Measurements from ENCODE around the gene AGBL1.

DNA sequence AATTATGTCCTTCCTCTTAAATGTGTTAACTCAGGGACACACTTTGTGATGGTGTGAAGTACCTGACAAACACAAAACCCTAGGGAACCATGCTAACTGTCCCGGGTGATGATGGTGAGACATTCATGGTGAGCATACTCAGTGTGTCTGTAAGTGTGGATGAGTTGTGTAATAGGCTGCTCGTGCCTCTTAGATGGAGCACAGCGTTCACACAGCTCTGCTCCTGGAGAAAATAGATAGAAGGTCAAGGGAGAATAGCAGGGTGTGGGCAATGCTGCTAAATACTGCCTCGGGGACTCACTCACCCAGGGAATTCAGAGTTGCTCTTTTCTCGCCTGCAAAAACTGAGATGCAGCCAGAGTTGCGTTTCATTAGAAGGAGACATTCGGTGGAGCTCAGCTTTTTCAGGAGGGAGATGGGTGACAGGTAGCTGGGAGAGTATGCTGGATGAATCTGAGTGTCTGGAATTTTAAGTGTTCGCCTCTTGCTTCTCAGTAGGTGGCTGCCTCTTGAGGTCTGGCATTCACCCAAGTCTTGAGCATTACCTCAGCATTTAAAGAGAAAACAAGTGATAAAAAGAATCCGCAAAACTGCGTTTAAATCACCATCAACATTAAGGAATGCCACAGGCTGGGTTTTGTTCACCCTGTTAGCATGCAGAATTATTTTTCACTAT is 813.2 kb downstream of the AGBL1 start:
- no peak for TF ChIP-seq CTCF (IDR thresholded peaks at IDR 0.05; ENCODE audit: low read depth, low read length, missing input control)
- TF ChIP-seq, protein P1, sequence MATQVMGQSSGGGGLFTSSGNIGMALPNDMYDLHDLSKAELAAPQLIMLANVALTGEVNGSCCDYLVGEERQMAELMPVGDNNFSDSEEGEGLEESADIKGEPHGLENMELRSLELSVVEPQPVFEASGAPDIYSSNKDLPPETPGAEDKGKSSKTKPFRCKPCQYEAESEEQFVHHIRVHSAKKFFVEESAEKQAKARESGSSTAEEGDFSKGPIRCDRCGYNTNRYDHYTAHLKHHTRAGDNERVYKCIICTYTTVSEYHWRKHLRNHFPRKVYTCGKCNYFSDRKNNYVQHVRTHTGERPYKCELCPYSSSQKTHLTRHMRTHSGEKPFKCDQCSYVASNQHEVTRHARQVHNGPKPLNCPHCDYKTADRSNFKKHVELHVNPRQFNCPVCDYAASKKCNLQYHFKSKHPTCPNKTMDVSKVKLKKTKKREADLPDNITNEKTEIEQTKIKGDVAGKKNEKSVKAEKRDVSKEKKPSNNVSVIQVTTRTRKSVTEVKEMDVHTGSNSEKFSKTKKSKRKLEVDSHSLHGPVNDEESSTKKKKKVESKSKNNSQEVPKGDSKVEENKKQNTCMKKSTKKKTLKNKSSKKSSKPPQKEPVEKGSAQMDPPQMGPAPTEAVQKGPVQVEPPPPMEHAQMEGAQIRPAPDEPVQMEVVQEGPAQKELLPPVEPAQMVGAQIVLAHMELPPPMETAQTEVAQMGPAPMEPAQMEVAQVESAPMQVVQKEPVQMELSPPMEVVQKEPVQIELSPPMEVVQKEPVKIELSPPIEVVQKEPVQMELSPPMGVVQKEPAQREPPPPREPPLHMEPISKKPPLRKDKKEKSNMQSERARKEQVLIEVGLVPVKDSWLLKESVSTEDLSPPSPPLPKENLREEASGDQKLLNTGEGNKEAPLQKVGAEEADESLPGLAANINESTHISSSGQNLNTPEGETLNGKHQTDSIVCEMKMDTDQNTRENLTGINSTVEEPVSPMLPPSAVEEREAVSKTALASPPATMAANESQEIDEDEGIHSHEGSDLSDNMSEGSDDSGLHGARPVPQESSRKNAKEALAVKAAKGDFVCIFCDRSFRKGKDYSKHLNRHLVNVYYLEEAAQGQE (IDR thresholded peaks at IDR 0.05) = no peak
- TF ChIP-seq YY1 (IDR thresholded peaks at IDR 0.05) = no peak
- no peak for TF ChIP-seq TAF1 (conservative IDR thresholded peaks at IDR 0.05)
- TF ChIP-seq ATF3 (IDR thresholded peaks at IDR 0.05) = no peak
- no peak for TF ChIP-seq RXRA (IDR thresholded peaks at IDR 0.05)
- TF ChIP-seq RAD21 (IDR thresholded peaks at IDR 0.05) = no peak
